Heart right ventricle (tissue), 16 donors: ENCODE measurements around the gene DHODH. TPM values are rescaled to one million over a fixed set of nuclear protein-coding genes. Genes with fewer than 3 reads are reported as not detected.

Source experiments
- ATAC-seq, 8 donors: fragments of 200-7000 bp; cut with Tn5 transposase; one replicate each; pipeline ENCODE4 v1.9.1; 2020; ENCODE audit warnings: mild to moderate bottlenecking in 8 of 8, moderate library complexity in 8 of 8, moderate number of reproducible peaks in 1 of 8
- DNase-seq, 2 donors: peaks; one replicate each; pipeline ENCODE4 v3.0.0-alpha.2; 2020
- H3K27ac ChIP-seq, 10 donors: fragments of 200-600 bp; sonication (generic) in 2 of 10; one replicate each; pipeline versions ENCODE4 v1.5.0 to v1.8.0; 2020 to 2022; ENCODE audit warnings: mild to moderate bottlenecking in 3 of 10
- H3K27me3 ChIP-seq, 7 donors: fragments of 200-600 bp; one replicate each; pipeline ENCODE4 v1.8.0; 2021 to 2022; ENCODE audit warnings: mild to moderate bottlenecking in 2 of 7
- H3K36me3 ChIP-seq, 9 donors: fragments of 200-600 bp; sonication (generic) in 1 of 9; one replicate each; pipeline versions ENCODE4 v1.5.0 to v1.8.0; 2020 to 2022; ENCODE audit warnings: mild to moderate bottlenecking in 2 of 9
- H3K4me1 ChIP-seq, 9 donors: fragments of 200-600 bp; sonication (generic) in 1 of 9; one replicate each; pipeline versions ENCODE4 v1.5.0 to v1.8.0; 2020 to 2022; ENCODE audit warnings: mild to moderate bottlenecking in 4 of 9
- H3K4me3 ChIP-seq, 10 donors: fragments of 200-600 bp; sonication (generic) in 2 of 10; one replicate each; pipeline versions ENCODE4 v1.5.0 to v1.8.0; 2020 to 2022; ENCODE audit warnings: mild to moderate bottlenecking in 7 of 10, moderate library complexity in 2 of 10
- H3K9me3 ChIP-seq, 11 donors: fragments of 200-600 bp in 10 of 11; sonication (generic) in 2 of 11; one replicate each; pipeline versions ENCODE4 v1.5.0 to v1.8.0; 2013 to 2022; ENCODE audit warnings: mild to moderate bottlenecking in 2 of 11, control low read depth in 1 of 11, moderate library complexity in 1 of 11
- WGBS, 2 donors: extraction: QIAGEN DNeasy Blood & Tissue Kit; methylation state at CpG; one replicate each; pipeline ENCODE4 v1.1.7; 2013; ENCODE audit warnings: inconsistent platforms in 1 of 2; 5-methylcytosine and 5-hydroxymethylcytosine counted together
- intact Hi-C, 10 donors: fragments of 100-400 bp; cut with DNase I; formaldehyde crosslinking; loops; one replicate each; pipeline versions ENCODE4 v1.11.1 to v1.14.2; 2022
- polyA plus RNA-seq, 2 donors: library from polyadenylated mRNA; stranded (reverse); fragments of 200-250 nt; gene quantifications; one replicate each; pipeline ENCODE4 v1.2.3, GENCODE V29; 2013
- total RNA-seq, 10 donors: library from RNA; stranded (reverse); fragmentation: NEBNext Ultra II Directional in 3 of 10; extraction: Animal tissue kit (Norgen Biotek cat#: 25700) in 3 of 10; gene quantifications; one replicate each; pipeline versions ENCODE4 v1.2.1 to v1.2.4, GENCODE V29; 2021 to 2023
- TF ChIP-seq, protein P1 (sequence below), 9 donors: fragments of 200-600 bp; sonication (generic) in 2 of 9; IDR thresholded peaks; one replicate each; pipeline versions ENCODE4 v1.5.0 to v1.8.0; 2021 to 2022; ENCODE audit warnings: antibody characterized with exemption in 9 of 9, mild to moderate bottlenecking in 5 of 9, moderate library complexity in 1 of 9
- donor health status: Arrhythmogenic right ventricular cardiomyopathy.
- donor health status: ischemic (EF 13 %, LVEDD 7.1; RV severe dilation, severe dysfunction).
- donor health status: healthy with polysubstance abuse.
- donor health status: DM: no; HTN: yes; CAD: no.
- donor health status: DM: no; HTN: no; CAD: no.
- donor health status: ischemic (EF 25% LVEDD 6.9; RV normal size, moderate dysfunction).
- donor health status: ischemic (EF 25% LVEDD 5.7; RV mildly dilated, moderate dysfunction).
- donor health status: healthy.
- donor health status: DM: yes; HTN: yes; CAD: no.
- donor health status: Ischemic cardiomyopathy.
- donor health status: ischemic (EF 35%, LVEDD 5.7; RV mildly dilated, moderate dysfunction).
- donor health status: nonischemic (EF 11% LVEDD 7.7; RV severe dilation, severe dysfunction).
- donor health status: DM: yes; HTN: yes; CAD: no.
- donor health status: PGD.
- donor health status: ischemic (EF 29% LVEDD 5.4; RV normal size, mild dysfunction).
- donor health status: nonischemic (EF 23%, LVEDD 6.1; RV moderate dilation, normal function).

The DHODH gene
- total and polyA plus RNA-seq, 12 donors: 6.1 to 12.6 (median 8.3) TPM

DNA sequence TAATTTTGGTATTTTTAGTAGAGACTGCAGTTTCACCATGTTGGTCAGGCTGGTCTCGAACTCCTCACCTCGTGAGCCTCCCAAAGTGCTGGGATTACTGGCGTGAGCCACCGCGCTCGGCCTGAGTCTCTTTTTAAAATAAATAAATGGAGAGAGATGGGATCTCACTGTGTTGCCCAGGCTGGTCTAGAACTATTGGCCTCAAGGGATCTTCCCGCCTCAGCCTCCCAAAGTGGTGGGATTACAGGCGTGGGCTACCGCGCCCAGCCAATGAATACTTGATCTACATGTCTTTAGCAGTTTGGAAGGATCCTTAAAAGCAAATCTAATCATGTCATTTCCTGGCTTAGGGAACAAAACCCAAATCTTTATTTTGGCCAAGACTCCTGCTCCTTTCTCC is 1.2 kb downstream of the DHODH start:
- DNase-seq (no peak), ATAC-seq (no peak)
- H3K4me3 ChIP-seq: no peak overlapping the region
- TF ChIP-seq, protein P1, sequence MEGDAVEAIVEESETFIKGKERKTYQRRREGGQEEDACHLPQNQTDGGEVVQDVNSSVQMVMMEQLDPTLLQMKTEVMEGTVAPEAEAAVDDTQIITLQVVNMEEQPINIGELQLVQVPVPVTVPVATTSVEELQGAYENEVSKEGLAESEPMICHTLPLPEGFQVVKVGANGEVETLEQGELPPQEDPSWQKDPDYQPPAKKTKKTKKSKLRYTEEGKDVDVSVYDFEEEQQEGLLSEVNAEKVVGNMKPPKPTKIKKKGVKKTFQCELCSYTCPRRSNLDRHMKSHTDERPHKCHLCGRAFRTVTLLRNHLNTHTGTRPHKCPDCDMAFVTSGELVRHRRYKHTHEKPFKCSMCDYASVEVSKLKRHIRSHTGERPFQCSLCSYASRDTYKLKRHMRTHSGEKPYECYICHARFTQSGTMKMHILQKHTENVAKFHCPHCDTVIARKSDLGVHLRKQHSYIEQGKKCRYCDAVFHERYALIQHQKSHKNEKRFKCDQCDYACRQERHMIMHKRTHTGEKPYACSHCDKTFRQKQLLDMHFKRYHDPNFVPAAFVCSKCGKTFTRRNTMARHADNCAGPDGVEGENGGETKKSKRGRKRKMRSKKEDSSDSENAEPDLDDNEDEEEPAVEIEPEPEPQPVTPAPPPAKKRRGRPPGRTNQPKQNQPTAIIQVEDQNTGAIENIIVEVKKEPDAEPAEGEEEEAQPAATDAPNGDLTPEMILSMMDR (IDR thresholded peaks at IDR 0.05): no peak
- H3K27me3 ChIP-seq: no peaks in the 10 kb centered on the region
- H3K9me3 ChIP-seq: no peaks in the 10 kb centered on the region
- H3K4me1 ChIP-seq: peaks cover 0 to 29% (median 27%) of the 10 kb centered on the region in 9 donors
- H3K36me3 ChIP-seq: peaks cover 0 to 11% (median 0%) of the 10 kb centered on the region in 9 donors
- intact Hi-C loops: loop anchor here in 2 of 10 donors (10.0 kb wide), 1 partner anchor 85 kb away; the partner anchor contains the start of genes DHX38 (in 2 of the 2) and TXNL4B (in 2 of the 2)
- WGBS, 2 donors: 96 to 97% methylated on average over 10 of the region's 10 CpGs
- H3K27ac ChIP-seq: no peak overlapping the region

- no peaks in the 10 kb centered on the region for H3K9me3 ChIP-seq
- H3K27ac ChIP-seq: peak overlapping the region in 8 of 10 donors; percentile 19 to 84 (median 66)
- intact Hi-C loops: loop anchor here in 2 of 10 donors (10.0 kb wide), 1 partner anchor 82 kb away; the partner anchor contains the start of genes DHX38 (in 2 of the 2) and TXNL4B (in 2 of the 2)
- peaks cover 0 to 36% (median 0%) of the 10 kb centered on the region in 9 donors for H3K36me3 ChIP-seq
- no peak for ATAC-seq
- TF ChIP-seq, protein P1 (IDR thresholded peaks at IDR 0.05): no peak
- H3K27me3 ChIP-seq: no peaks in the 10 kb centered on the region
- H3K4me3 ChIP-seq: no peak overlapping the region
- no peak for DNase-seq
- 69 to 71% methylated on average over 9 of the region's 9 CpGs for WGBS, 2 donors
- H3K4me1 ChIP-seq: peaks cover 0 to 41% (median 29%) of the 10 kb centered on the region in 9 donors
Observed at GRCh38 chr16:72012607-72013006, 4.1 kb downstream of the DHODH start.

GRCh38 chr16:72013389-72013788 is 4.8 kb downstream of the DHODH start:
- peak in 3 of 8 donors; percentile 2 to 10 (median 7) for ATAC-seq
- 15 to 19% methylated on average over 5 of the region's 5 CpGs for WGBS, 2 donors
- H3K4me3 ChIP-seq: peak overlapping the region in 7 of 10 donors; percentile 2 to 27 (median 12)

GRCh38 chr16:72013888-72014581 is 5.5 kb downstream of the DHODH start:
- 20 to 22% methylated on average over 15 of the region's 15 CpGs for WGBS, 2 donors
- DNase-seq (peak; percentile 36 to 44), ATAC-seq (peak; percentile 41 to 74 (median 54))
- TF ChIP-seq, protein P1 (IDR thresholded peaks at IDR 0.05): no peak
- H3K4me3 ChIP-seq: peak overlapping the region in 7 of 10 donors; percentile 2 to 27 (median 12)
- peaks cover 0 to 50% (median 0%) of the 10 kb centered on the region in 9 donors for H3K36me3 ChIP-seq
- H3K27ac ChIP-seq: peak overlapping the region in 9 of 10 donors; percentile 47 to 84 (median 74)
- intact Hi-C loops: loop anchor here in 2 of 10 donors (10.0 kb wide), 1 partner anchor 81 kb away; the partner anchor contains the start of genes DHX38 (in 2 of the 2) and TXNL4B (in 2 of the 2)
- H3K27me3 ChIP-seq: no peaks in the 10 kb centered on the region
- H3K4me1 ChIP-seq: peaks cover 0 to 36% (median 23%) of the 10 kb centered on the region in 9 donors
- H3K9me3 ChIP-seq: no peaks in the 10 kb centered on the region

More at GRCh38 chr16:72013389-72013788, 4.8 kb downstream of the DHODH start:
- intact Hi-C loops: loop anchor here in 2 of 10 donors (10.0 kb wide), 1 partner anchor 81 kb away; the partner anchor contains the start of genes DHX38 (in 2 of the 2) and TXNL4B (in 2 of the 2)
- Histone ChIP-seq H3K36me3 (peaks cover 0 to 44% (median 0%) of the 10 kb centered on the region in 9 donors), H3K4me1 (peaks cover 0 to 36% (median 24%) of the 10 kb centered on the region in 9 donors), H3K27me3 (no peaks in the 10 kb centered on the region), H3K9me3 (no peaks in the 10 kb centered on the region), H3K27ac (peak overlapping the region in 9 of 10 donors; percentile 47 to 84 (median 74))
- TF ChIP-seq, protein P1 (IDR thresholded peaks at IDR 0.05): no peak
- no peak for DNase-seq
